HG02623 (cell line): ENCODE data around the gene PTEN.
A peak's percentile ranks its signal among the peaks of the same experiment; 100 is the strongest.
"Not testable (repeated sequence)": the region's sequence is repeated elsewhere in the genome, so short reads cannot be mapped to it uniquely, and the experiment has no call there.

Source experiments
- ATAC-seq: cut with Tn5 transposase; IDR thresholded peaks from one replicate; pipeline ENCODE4 v1.9.1; 2021; ENCODE audit warnings: moderate library complexity; ENCODE audit not compliant: unreplicated experiment

The PTEN gene

DNA sequence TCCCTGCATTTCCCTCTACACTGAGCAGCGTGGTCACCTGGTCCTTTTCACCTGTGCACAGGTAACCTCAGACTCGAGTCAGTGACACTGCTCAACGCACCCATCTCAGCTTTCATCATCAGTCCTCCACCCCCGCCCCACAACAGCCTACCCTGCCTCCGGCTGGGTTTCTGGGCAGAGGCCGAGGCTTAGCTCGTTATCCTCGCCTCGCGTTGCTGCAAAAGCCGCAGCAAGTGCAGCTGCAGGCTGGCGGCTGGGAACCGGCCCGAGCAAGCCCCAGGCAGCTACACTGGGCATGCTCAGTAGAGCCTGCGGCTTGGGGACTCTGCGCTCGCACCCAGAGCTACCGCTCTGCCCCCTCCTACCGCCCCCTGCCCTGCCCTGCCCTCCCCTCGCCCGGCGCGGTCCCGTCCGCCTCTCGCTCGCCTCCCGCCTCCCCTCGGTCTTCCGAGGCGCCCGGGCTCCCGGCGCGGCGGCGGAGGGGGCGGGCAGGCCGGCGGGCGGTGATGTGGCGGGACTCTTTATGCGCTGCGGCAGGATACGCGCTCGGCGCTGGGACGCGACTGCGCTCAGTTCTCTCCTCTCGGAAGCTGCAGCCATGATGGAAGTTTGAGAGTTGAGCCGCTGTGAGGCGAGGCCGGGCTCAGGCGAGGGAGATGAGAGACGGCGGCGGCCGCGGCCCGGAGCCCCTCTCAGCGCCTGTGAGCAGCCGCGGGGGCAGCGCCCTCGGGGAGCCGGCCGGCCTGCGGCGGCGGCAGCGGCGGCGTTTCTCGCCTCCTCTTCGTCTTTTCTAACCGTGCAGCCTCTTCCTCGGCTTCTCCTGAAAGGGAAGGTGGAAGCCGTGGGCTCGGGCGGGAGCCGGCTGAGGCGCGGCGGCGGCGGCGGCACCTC is at the start of gene PTEN, which contains the start of gene KLLN:
TSS of gene PTEN (plus strand) at position 573 of the 891 bp plus-strand sequence. CDS start 845 bp downstream, outside the sequence.
TSS of gene KLLN (minus strand) at position 481 of the 891 bp plus-strand sequence. CDS start 1,046 bp downstream, outside the sequence.
- peak; percentile 27 for ATAC-seq

DNA sequence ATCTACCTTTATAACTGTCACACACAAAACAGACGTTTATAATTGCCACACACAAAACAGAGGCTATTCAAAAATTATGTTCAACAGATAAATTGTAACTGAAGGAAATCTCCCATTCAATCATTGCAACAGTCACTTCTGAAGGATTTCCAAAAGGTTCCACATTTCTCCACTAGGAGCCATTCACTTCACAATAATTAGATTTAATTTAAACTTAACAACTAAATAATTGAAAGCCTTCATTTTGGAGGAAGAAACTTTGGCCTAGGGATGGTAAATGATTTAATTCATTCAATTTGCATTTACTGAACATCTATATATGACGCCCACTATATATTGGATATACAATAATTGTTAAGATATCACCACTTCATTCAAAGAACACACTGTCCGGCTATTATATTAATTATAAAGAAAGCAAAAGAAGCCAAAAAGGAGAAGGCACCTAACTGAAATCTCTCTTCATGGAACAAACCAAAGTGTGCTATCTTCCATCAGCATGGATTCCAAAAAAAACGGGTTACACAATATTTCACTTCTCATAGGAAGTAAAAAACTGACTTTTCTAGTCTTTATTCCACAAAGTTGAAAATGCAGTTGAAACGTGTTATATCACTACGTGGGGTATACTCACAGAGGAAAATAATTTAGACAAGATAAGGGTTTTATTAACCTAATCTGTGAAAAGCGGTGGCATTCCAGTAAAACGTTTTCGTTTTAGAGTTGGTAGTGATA is 47.1 kb upstream of the PTEN start:
- no peak for ATAC-seq

DNA sequence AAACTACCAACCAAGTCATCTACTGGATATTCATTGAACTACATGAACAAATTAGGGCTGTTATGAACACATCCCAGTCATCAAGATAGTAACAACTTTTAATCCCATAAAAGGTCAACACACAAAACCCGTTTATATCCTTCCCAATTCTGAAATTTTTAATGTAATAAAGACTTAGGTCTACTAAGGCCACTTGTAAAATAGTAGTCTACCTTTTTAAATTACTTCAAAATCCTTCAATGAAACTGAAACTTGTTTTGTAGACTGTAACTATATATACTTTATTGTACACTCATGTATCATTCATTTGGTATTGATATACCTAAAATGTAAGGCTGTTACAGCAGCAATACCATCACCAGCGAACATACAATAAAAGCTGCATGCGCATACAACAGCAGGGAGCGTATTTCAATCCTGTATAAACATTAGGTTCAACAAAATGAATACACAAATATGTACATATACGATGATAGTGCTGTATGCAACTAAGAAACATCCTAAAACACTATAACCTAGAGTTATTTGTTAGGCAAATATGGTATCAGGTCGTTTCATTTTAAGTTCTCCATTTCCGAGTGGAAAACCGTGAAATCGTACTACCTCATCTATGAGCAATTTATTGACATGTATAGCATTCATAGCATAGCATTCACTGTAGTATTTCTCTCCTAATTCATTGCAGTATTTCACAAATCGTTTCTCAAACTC is 46.4 kb upstream of the PTEN start:
- ATAC-seq: no peak

DNA sequence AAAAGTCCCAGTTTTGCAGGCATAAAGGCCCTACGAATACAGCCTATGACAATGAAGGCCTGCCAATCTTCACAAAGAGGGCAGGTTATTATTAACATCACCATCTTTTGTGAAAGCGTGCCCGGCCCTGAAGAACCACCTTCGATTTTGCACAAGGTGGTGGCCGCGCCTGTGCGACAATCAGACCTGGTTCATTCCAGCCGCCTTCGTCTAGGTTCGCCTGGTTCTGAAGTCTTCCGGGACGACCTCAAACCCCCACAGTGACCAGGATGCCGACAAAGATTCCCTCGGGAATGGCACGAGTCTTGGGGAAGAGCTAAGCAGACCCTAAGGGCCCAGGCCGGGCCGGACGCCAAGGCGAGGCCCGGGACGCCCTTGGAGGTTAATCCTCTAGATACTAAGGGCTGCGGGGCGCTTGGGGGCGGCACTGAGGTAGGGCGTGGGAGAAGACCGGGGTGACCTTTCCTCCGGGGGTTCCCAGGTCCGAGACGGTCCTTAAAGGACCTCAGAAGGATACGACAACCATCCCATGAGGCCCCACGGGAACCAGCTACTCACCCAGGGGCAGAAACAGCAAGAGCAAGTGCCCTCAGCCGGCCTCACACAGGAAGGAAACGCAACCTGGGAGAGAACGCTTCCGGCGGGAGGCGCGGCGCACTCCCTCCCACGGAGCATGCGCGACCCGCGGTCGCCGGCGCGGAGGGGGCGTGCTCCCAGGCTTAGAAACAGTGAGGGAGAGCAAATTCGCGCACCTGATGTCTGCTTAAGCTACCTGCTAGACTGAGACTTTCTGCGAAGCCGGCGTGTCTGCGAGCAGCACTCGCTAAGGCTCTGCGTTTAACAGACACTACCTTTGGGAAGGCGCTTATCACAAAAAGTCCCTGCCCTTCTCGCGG is 45.6 kb upstream of the PTEN start, which contains the start of gene ATAD1:
TSS of gene ATAD1 (minus strand) at position 618 of the 896 bp plus-strand sequence. CDS start 3,627 bp downstream, outside the sequence.
- peak; percentile 70 for ATAC-seq

DNA sequence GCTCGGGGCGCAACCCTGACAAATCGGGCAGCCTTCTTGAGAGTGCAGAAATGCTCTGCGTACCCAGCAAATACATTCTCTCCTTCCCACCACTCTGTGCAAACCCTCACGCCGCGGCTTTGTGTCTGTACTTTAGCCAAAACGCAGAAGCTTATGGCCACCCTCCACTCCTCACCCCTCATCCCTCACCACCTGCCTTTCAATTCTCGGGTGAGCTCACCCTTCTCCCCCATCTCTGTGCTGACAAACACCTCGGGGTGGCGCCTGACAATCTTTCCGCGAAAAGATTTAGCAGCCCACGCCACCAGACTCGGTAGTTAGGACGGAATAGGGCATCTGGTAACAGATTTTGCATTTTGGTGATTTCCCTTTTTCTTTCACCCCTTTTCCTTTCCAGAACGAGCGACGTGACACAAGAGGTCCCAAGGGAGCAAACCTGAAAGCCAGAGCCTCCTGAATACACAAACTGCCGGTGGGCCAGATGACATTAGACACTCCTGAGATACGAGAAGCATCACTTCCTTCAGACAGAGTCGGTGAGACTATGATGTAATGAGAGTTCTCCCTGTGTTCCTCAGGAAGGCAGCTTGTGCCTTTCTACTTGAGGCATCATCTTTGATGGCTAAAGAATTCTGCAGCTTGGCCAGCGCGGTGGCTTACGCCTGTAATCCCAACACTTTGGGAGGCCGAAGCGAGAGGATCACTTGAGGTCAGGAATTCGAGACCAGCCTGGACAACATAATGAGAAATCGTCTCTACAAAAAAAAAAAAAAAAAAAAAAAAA is 44.7 kb upstream of the PTEN start:
- peak; percentile 45 for ATAC-seq

DNA sequence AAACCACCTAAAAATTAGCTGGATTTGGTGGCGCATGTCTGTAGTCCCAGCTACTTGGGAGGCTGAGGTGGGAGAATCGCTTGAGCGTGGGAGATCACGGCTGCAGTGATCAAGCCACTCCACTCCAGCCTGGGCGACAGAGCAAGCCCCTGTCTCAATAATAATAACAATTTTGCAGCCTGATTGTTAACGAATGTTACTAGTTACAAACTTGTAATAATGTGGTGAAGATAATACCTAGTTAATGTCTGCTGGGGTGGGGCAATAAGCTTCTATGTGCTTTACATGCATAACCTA is 44.2 kb upstream of the PTEN start:
- no peak for ATAC-seq

DNA sequence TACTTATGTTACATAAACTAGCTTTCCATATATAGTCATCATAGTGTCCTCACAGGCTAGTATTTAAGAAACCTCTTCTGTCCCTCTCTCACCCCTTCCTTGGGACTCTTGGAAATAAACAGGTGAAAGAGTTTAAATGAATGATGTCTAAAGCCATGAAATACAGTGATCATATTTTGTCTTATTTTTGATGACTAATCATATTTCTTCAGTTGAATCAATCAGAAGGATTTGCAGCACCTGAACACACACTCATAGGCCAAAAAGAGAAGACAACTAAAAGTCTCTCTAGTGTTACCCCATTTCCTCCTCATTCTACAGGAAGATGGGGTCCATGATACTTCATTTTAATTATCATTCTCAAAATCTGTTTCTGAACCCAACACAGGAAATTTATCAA is 36.8 kb upstream of the PTEN start:
- ATAC-seq: no peak

DNA sequence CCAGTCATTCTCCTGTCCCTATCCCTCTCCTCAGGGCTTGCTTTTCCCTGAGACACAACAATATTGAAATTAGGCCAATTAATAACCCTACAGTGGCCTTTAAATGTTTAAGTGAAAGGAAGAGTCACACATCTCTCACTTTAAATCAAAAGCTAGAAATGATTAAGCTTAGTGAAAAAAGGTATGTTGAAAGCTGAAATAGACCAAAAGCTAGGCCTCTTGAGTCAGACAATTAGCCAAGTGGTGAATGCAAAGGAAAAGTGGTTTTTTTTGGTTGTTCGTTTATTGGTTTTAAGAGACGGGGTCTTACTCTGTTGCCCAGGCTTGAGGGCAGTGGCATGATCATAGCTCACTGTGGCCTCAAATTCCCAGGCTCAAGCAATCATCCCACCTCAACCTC is 35.7 kb upstream of the PTEN start:
- ATAC-seq: no peak

DNA sequence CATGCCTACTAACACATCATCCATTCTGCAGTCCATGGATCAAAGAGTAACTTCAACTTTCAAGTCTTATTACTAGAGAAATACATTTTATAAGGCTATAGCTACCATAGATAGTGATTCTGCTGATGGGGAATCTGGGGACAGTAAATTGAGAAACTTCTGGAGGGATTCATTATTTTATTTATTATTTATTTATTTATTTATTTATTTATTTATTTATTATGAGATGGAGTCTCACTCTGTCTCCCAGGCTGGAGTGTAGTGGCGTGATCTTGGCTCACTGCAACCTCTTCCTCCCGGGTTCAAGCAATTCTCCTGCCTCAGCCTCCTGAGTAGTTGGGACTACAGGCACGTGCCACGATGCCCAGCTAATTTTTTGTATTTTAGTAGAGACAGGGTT is 34.4 kb upstream of the PTEN start:
- not testable (repeated sequence) for ATAC-seq

DNA sequence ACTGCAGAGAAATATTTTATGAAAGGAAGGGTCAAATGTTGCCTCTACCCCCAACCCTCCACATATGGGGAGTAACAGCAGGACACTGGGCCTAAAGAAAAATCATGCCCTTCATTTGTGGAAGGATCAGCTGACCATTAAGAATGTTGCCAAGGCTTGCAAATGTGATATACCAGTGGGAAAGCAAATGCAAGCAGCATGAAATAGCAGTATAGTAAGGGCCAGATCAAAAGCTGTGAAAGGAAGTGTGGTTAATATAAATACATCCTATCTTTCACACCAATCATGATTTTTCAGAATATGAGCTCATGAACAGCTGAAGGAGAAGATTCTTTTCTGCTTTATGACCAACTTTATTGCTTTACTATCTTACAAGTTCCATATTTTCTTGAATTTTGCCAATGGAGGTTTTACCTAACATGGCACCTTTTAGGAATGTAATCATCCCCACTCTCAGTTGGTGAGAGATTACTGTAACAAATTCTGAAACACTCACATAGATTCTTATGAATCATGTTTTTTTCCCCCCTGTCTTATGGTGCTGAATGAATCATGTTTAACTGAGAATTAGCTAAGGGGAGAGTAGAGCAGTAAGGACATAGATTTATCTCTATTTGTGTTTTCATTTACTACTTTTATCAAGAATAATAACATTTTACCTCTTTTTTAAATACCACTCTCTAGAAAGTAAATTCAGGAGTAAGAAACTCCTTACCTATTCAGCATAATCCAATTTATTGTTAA is 33.3 kb upstream of the PTEN start:
- ATAC-seq: no peak

DNA sequence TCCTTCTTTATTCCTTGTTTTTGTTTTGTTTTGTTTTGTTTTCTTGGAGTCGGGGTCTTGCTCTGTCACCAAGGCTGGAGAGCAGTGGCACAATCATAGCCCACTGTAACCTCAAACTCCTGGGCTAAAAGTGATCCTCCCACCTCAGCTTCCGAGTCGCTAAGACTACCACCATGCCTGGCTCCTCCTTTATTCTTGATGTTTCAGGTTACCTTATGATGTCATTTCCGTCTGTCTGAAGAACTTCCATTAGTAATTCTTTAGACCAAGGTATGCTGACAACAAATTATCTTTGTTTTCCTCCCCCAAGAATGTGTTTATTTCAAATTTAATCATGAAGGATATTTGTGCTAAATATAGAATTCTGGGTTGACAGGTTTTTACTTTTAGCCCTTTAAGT is 27.3 kb upstream of the PTEN start:
- no peak for ATAC-seq

DNA sequence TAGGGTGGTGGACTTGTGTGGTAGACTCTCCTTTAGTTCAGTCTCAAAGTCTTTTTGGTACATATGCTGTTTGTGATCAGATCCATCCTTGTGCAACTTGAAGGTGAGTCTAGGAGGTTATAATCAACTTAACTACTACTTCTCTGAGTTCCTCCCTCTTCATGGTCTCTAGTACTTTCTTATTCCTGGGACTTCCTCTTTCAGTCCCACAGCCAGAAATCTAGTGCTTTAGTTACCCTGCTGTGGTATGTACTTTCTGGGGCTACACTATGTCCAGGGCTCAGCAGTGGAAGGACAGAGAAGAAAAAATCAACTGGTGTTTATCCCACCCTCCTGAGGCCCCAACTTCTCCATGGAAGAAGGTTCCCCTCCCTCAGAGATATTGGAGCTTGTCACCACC is 26.0 kb upstream of the PTEN start:
- no peak for ATAC-seq

DNA sequence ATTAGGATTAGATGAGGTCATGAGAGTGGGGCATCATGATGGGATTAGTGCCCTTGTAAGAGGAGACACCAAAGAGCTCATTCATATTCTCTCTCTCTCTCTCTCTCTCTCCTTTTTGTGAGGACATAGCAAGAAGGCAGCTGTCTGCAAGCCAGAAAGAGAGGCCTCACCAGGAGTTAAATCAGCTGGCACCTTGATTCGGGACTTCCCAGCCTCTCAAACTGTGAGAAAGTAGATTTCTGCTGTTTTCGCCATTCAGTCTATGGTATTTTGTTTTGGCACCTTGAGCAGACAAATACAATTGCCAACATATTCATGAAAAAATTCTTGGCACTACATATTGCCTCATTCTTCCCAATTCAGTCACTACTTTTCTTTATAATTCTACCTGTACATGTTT is 24.8 kb upstream of the PTEN start:
- ATAC-seq: no peak

DNA sequence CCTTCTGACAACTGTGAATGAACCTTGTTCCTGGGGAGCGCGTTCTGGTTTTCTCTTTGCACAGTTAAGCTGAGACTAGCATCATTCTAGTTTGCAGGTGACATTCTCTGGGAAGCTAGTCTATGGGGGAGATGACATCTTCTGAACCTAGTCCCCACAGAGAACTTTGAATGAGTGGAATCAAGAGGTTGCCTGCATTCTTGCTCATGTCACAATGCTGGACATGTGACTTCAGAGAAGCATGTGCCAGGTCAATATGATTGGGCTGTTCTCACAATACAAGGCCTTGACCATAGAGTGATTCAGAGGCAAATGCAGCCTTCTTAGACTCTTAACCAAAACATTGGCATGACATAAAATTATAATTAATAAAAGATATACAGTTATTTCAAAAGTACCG is 22.2 kb upstream of the PTEN start:
- no peak for ATAC-seq

DNA sequence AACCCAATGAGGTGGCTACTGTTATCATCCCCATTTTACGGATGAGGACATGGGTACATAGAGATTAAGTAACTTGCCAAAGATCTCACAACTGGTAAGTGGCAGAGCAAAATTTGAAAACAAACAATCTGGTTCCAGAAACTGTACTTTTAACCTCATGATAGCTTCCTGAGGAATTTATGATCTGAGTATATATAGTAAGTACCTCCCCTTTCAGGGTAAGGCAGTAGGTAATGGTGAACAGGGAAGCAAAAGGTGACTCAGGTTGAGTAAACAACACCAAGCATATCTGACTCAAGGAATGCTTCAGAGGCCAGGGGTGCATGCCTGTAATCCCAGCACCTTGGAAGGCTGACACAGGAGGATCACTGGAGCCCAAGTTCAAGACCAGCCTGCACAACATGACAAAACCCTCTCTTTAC is 21.2 kb upstream of the PTEN start:
- ATAC-seq: no peak

DNA sequence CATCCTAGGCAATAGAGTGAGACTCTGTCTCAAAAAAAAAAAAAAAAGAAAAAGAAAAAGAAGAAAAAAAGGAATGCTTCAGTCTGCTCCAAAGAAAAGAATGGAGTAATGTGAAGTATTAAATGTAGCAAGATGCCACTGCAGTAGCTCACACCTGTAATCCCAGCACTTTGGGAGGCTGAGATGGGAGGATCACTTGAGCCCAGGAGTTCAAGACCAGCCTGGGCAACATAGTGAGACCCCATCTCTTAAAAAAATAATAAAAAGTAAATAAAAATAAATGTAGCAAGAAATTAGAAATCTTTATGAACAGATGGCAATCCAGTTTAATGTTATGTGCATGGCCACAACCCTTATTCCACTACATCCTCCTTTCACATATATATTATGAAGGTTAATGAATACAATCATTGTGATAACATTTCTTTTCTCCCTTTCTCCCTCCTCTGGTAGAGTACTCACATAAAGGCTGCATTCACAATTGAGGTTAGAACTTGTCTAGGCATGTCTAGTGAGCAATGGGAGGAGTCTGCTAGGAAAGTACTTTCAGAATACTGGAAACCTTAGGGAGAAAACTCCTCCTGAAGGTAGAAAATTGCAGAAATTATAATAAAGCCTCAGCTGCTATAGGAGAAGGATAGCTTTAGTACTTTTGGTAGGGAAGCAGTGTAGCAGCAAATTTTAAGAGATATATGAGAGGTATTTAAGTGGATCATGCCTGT is 20.5 kb upstream of the PTEN start:
- ATAC-seq: no peak

DNA sequence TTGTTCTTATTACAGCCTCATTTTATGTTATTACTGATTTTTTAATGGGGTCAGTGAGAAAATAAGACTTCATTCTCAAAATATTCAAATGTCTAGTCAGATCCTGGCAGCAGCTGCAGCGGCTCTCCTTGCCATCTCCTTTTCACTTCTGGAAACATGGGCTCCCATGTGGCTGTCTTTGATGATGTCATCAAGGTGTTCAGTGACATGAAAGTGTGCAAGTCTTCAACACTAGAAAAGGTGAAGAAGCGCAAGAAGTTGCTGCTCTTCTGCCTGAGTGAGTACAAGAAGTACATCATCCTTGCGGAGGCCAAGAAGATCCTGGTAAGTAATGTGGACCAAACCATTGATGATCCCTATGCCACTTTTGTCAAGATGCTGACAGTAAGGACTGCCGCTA is 19.7 kb upstream of the PTEN start:
- ATAC-seq: no peak
